Ascending aorta (tissue), 2 donors: ENCODE results near the gene SLC12A5. TPM values are rescaled to one million over a fixed set of nuclear protein-coding genes. Genes with fewer than 3 reads are reported as not detected.

Experiments
- DNase-seq, 2 donors: peaks; one replicate each; pipeline ENCODE4 v3.0.0-alpha.2; 2019; ENCODE audit warnings: low spot score in 2 of 2
- H3K27ac ChIP-seq, 2 donors: fragments of 200-600 bp; sonication (generic); one replicate each; pipeline ENCODE4 v1.5.1; 2016 to 2017; ENCODE audit warnings: mild to moderate bottlenecking in 1 of 2
- H3K27me3 ChIP-seq: fragments of 200-600 bp; sonication (generic); one replicate; pipeline ENCODE4 v1.5.1; 2017
- H3K36me3 ChIP-seq, 2 donors: fragments of 200-600 bp; sonication (generic); one replicate each; pipeline ENCODE4 v1.5.1; 2016
- H3K4me1 ChIP-seq, 2 donors: fragments of 200-600 bp; sonication (generic); one replicate each; pipeline ENCODE4 v1.5.1; 2016 to 2017; ENCODE audit warnings: mild to moderate bottlenecking in 1 of 2
- H3K4me3 ChIP-seq, 2 donors: fragments of 200-600 bp; sonication (generic); one replicate each; pipeline ENCODE4 v1.5.1; 2016 to 2017; ENCODE audit warnings: mild to moderate bottlenecking in 1 of 2
- H3K9me3 ChIP-seq, 2 donors: fragments of 200-600 bp; sonication (generic); one replicate each; pipeline ENCODE4 v1.5.1; 2016
- CTCF ChIP-seq, 3 experiments: fragments of 200-600 bp in 2 of 3; fragments of 450-650 bp in 1 of 3; sonication (generic) in 2 of 3; IDR thresholded peaks; one replicate each; pipeline ENCODE4 v1.5.1; 2016 to 2019; ENCODE audit warnings: antibody characterized with exemption in 3 of 3, mild to moderate bottlenecking in 1 of 3, moderate library complexity in 1 of 3
- intact Hi-C: fragments of 100-400 bp; cut with DNase I; formaldehyde crosslinking; loops from one replicate; pipeline ENCODE4 v1.15.1; 2023
- total RNA-seq: library from RNA; depleted of rRNA; stranded (reverse); fragments of >200 nt; gene quantifications from one replicate; pipeline ENCODE4 v1.1.0, GENCODE V29; 2016

Gene SLC12A5
- total RNA-seq, 1 donor from 2014 or later = not detected

GRCh38 chr20:46107061-46107460, 78.0 kb downstream of the SLC12A5 start:
- no peaks in the 10 kb centered on the region for H3K36me3 ChIP-seq
- no peaks in the 10 kb centered on the region for H3K27me3 ChIP-seq
- TF ChIP-seq CTCF (IDR thresholded peaks at IDR 0.05) = no peak
- no peak overlapping the region for H3K4me3 ChIP-seq
- no peak for DNase-seq
- no peaks in the 10 kb centered on the region for H3K9me3 ChIP-seq
- H3K4me1 ChIP-seq = no peaks in the 10 kb centered on the region
- no peak overlapping the region for H3K27ac ChIP-seq
- intact Hi-C loops = no loop called here

- intact Hi-C loops = no loop called here
- DNase-seq = no peak
- H3K4me3 ChIP-seq = no peak overlapping the region
- H3K36me3 ChIP-seq = no peaks in the 10 kb centered on the region
- no peak for TF ChIP-seq CTCF (IDR thresholded peaks at IDR 0.05)
- no peaks in the 10 kb centered on the region for H3K27me3 ChIP-seq
- no peak overlapping the region for H3K27ac ChIP-seq
- no peaks in the 10 kb centered on the region for H3K9me3 ChIP-seq
- no peaks in the 10 kb centered on the region for H3K4me1 ChIP-seq
Measured at GRCh38 chr20:46108435-46108841, 79.4 kb downstream of the SLC12A5 start.

- intact Hi-C loops = no loop called here
- Histone ChIP-seq H3K36me3 (no peaks in the 10 kb centered on the region), H3K9me3 (no peaks in the 10 kb centered on the region), H3K4me1 (no peaks in the 10 kb centered on the region), H3K4me3 (no peak overlapping the region), H3K27me3 (no peaks in the 10 kb centered on the region), H3K27ac (no peak overlapping the region)
- no peak for TF ChIP-seq CTCF (IDR thresholded peaks at IDR 0.05)
- DNase-seq = no peak
Measured at GRCh38 chr20:46108976-46109375, 80.0 kb downstream of the SLC12A5 start.

Other genes starting within 250 kb of the SLC12A5 start
- not detected for gene WFDC3, start 237.3 kb upstream of the SLC12A5 start, total RNA-seq
- gene DNTTIP1, start 237.3 kb upstream of the SLC12A5 start, total RNA-seq = 4.6 TPM
- not detected for gene UBE2C, start 216.6 kb upstream of the SLC12A5 start, total RNA-seq
- gene TNNC2, start 201.9 kb upstream of the SLC12A5 start, total RNA-seq = not detected
- gene SNX21, start 195.4 kb upstream of the SLC12A5 start, total RNA-seq = 182 TPM
- 34.4 TPM for gene ACOT8, start 171.8 kb upstream of the SLC12A5 start, total RNA-seq
- gene ZSWIM3, start 171.6 kb upstream of the SLC12A5 start, total RNA-seq = 6.8 TPM
- 3.5 TPM for gene ZSWIM1, start 148.0 kb upstream of the SLC12A5 start, total RNA-seq
- 32.8 TPM for gene SPATA25, start 141.6 kb upstream of the SLC12A5 start, total RNA-seq
- 4.0 TPM for gene NEURL2, start 138.0 kb upstream of the SLC12A5 start, total RNA-seq
- gene CTSA, start 137.9 kb upstream of the SLC12A5 start, total RNA-seq = 82.0 TPM
- gene PLTP, start 117.1 kb upstream of the SLC12A5 start, total RNA-seq = 909 TPM
- gene PCIF1, start 94.5 kb upstream of the SLC12A5 start, total RNA-seq = 45.7 TPM
- 27.8 TPM for gene ZNF335, start 57.0 kb upstream of the SLC12A5 start, total RNA-seq
- gene MMP9, start 20.3 kb upstream of the SLC12A5 start, total RNA-seq = not detected
- 70.4 TPM for gene NCOA5, start 60.7 kb downstream of the SLC12A5 start, total RNA-seq
- gene CD40, start 89.1 kb downstream of the SLC12A5 start, total RNA-seq = 34.7 TPM